Left ventricle myocardium inferior (tissue), 1 donor: ENCODE results near the gene MMP17. TPM values are rescaled to one million over a fixed set of nuclear protein-coding genes. Genes with fewer than 3 reads are reported as not detected.

ENCODE experiments used
- DNase-seq: peaks from one replicate; pipeline ENCODE4 v3.0.0-alpha.2; 2020
- H3K27ac ChIP-seq: fragments of 200-600 bp; replicated peaks from 2 replicates; pipeline ENCODE4 v1.8.0; 2021
- H3K27me3 ChIP-seq: fragments of 200-600 bp; 2 replicates; pipeline ENCODE4 v1.8.0; 2021; ENCODE audit warnings: low read depth
- H3K36me3 ChIP-seq: fragments of 200-600 bp; 2 replicates; pipeline ENCODE4 v1.8.0; 2021
- H3K4me1 ChIP-seq: fragments of 200-600 bp; 2 replicates; pipeline ENCODE4 v1.8.0; 2021
- H3K4me3 ChIP-seq: fragments of 200-600 bp; 2 replicates; pipeline ENCODE4 v1.8.0; 2021; ENCODE audit warnings: mild to moderate bottlenecking, moderate library complexity
- H3K9me3 ChIP-seq: fragments of 200-600 bp; replicated peaks from 2 replicates; pipeline ENCODE4 v1.8.0; 2021
- intact Hi-C: fragments of 100-400 bp; cut with micrococcal nuclease; formaldehyde crosslinking; loops from one replicate; pipeline ENCODE4 v1.11.0; 2022
- total RNA-seq: library from RNA; stranded (reverse); fragmentation: NEBNext Ultra II Directional; extraction: Animal tissue kit (Norgen Biotek cat#: 25700); gene quantifications from one replicate; pipeline ENCODE4 v1.2.1, GENCODE V29; 2021
- TF ChIP-seq, protein P1 (sequence below): fragments of 200-600 bp; IDR thresholded peaks from 2 replicates; pipeline ENCODE4 v1.8.0; 2021; ENCODE audit warnings: antibody characterized with exemption, mild to moderate bottlenecking, borderline replicate concordance
- donor health status: DM: no; HTN: yes; CAD: no; lungs with severe emphysema.

MMP17 gene
- total RNA-seq, 1 donor from 2014 or later: 0.77 TPM

DNA sequence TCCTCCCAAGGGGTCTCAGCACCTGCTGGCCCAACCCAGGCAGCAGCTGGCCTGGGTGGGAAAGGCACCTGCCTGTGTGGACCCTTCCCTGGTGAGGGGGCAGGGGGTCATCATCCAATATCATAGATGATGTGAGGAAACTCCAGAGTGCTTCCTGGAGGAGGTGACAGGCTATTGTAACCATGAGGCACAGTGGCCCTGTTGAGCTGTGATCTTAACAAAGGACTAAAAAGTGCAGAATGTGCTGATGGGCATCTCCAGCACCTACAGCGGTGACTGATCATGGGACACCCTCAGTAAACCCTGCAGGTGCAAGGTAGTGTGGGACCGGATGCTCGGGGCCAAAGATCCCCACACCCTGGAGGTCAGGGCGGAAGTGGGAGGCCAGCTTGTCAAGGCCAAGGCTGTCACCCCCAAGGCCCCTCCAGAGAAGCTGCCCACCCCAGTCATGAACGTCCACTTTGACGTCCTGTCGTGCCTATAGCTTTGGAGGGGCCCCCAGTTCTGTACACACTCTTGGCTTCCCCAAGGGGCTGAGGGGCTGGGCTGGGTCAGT, 7.5 kb downstream of the MMP17 start:
- H3K4me3 ChIP-seq: no peak overlapping the region
- no peak for DNase-seq

GRCh38 chr12:131836193-131836592, 8.0 kb downstream of the MMP17 start:
- no peaks in the 10 kb centered on the region for H3K9me3 ChIP-seq
- intact Hi-C loops: no loop called here
- DNase-seq: no peak
- H3K27me3 ChIP-seq: peaks cover 48% of the 10 kb centered on the region
- TF ChIP-seq, protein P1, sequence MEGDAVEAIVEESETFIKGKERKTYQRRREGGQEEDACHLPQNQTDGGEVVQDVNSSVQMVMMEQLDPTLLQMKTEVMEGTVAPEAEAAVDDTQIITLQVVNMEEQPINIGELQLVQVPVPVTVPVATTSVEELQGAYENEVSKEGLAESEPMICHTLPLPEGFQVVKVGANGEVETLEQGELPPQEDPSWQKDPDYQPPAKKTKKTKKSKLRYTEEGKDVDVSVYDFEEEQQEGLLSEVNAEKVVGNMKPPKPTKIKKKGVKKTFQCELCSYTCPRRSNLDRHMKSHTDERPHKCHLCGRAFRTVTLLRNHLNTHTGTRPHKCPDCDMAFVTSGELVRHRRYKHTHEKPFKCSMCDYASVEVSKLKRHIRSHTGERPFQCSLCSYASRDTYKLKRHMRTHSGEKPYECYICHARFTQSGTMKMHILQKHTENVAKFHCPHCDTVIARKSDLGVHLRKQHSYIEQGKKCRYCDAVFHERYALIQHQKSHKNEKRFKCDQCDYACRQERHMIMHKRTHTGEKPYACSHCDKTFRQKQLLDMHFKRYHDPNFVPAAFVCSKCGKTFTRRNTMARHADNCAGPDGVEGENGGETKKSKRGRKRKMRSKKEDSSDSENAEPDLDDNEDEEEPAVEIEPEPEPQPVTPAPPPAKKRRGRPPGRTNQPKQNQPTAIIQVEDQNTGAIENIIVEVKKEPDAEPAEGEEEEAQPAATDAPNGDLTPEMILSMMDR: peak; percentile 61
- no peaks in the 10 kb centered on the region for H3K36me3 ChIP-seq
- peaks cover 9% of the 10 kb centered on the region for H3K4me1 ChIP-seq
- no peak overlapping the region for H3K4me3 ChIP-seq
- no peak overlapping the region for H3K27ac ChIP-seq

More for the DNA sequence above, 7.5 kb downstream of the MMP17 start:
- TF ChIP-seq, protein P1: no peak
- no peaks in the 10 kb centered on the region for H3K36me3 ChIP-seq
- peaks cover 52% of the 10 kb centered on the region for H3K27me3 ChIP-seq
- H3K9me3 ChIP-seq: no peaks in the 10 kb centered on the region
- H3K4me1 ChIP-seq: peaks cover 14% of the 10 kb centered on the region
- intact Hi-C loops: no loop called here
- H3K27ac ChIP-seq: no peak overlapping the region

GRCh38 chr12:131836714-131837397, 8.7 kb downstream of the MMP17 start:
- DNase-seq: no peak
- Histone ChIP-seq H3K27ac (no peak overlapping the region), H3K4me3 (no peak overlapping the region), H3K4me1 (peaks cover 5% of the 10 kb centered on the region), H3K27me3 (peaks cover 44% of the 10 kb centered on the region), H3K36me3 (no peaks in the 10 kb centered on the region), H3K9me3 (no peaks in the 10 kb centered on the region)
- intact Hi-C loops: no loop called here
- TF ChIP-seq, protein P1: no peak

DNA sequence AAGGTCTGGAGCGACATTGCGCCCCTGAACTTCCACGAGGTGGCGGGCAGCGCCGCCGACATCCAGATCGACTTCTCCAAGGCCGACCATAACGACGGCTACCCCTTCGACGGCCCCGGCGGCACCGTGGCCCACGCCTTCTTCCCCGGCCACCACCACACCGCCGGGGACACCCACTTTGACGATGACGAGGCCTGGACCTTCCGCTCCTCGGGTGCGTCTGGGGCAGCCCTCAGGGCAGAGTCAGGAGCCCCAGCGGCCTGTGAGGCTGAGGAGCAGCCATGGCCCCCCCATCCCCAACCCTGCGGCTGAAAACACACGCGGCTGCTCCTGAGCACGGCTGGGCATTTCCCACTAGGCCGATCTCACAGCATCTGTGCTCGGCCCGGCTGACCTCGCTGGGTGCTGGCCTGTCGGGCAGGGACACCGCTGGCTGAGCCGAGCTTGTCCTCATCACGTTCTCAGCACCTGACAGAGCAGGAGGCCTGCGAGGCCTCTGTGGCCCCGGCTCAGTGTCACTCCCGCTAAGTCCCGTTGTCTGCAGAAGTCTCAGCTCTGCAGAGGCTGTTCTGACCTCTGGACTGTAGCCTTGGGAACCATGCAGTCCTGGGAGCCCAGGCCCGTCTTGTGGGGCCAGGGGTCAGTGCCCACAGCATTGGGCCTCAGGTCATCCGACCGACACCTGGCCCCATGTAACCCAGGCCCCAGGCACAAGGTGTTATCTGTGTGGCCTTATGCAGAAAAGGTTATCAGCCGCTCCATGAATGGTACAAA, 12.6 kb downstream of the MMP17 start:
- no peak for DNase-seq
- Histone ChIP-seq H3K36me3 (no peaks in the 10 kb centered on the region), H3K4me3 (no peak overlapping the region), H3K9me3 (no peaks in the 10 kb centered on the region), H3K27ac (no peak overlapping the region), H3K27me3 (peaks cover 7% of the 10 kb centered on the region), H3K4me1 (no peaks in the 10 kb centered on the region)
- intact Hi-C loops: no loop called here
- TF ChIP-seq, protein P1: no peak

DNA sequence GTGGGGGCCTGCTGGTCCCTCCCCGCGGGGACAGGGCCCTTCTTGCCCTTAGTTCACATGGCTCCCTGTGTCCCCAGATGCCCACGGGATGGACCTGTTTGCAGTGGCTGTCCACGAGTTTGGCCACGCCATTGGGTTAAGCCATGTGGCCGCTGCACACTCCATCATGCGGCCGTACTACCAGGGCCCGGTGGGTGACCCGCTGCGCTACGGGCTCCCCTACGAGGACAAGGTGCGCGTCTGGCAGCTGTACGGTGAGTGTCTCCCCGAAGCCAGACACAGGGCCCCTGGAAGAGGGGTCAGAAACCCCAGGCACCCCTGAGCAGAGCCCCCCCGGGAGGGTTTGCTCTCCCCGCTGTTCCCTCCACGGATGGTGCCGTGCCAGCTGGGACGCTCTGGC, 13.4 kb downstream of the MMP17 start:
- no peak for DNase-seq
- Histone ChIP-seq H3K9me3 (no peaks in the 10 kb centered on the region), H3K4me3 (no peak overlapping the region), H3K27ac (no peak overlapping the region), H3K36me3 (no peaks in the 10 kb centered on the region), H3K27me3 (peaks cover 4% of the 10 kb centered on the region), H3K4me1 (no peaks in the 10 kb centered on the region)
- intact Hi-C loops: no loop called here
- TF ChIP-seq, protein P1: no peak
